Activated CD4-positive, alpha-beta T cell treated with anti-CD3 and anti-CD28 coated beads for 24 hours (primary cell): Measurements from ENCODE around the gene BRAF.
"Not testable (repeated sequence)": the region's sequence is repeated elsewhere in the genome, so short reads cannot be mapped to it uniquely, and the experiment has no call there.

Experiments
- DNase-seq, 2 donors: peaks; one replicate each; pipeline ENCODE4 v3.0.0-alpha.2; 2020; ENCODE audit warnings: low read depth in 2 of 2

The BRAF gene

DNA sequence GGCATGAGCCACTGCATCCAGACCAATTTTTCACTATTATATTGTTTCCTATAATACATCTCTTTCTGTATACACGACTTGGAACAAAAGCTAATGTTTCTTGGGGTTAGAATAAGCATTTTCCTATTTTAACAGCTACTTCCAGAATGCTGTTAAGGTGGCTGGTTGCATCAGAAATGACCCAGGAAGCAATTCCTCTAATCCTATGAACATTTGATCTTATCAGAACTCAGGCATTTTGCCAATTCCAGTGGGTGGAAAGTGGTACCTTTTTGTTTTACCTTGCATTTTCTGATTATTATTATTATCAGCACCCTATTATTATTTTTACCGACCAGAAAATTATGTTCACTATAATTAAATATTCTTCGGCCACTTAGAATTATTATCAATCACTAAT is 154.9 kb downstream of the BRAF start:
- DNase-seq: no peak

DNA sequence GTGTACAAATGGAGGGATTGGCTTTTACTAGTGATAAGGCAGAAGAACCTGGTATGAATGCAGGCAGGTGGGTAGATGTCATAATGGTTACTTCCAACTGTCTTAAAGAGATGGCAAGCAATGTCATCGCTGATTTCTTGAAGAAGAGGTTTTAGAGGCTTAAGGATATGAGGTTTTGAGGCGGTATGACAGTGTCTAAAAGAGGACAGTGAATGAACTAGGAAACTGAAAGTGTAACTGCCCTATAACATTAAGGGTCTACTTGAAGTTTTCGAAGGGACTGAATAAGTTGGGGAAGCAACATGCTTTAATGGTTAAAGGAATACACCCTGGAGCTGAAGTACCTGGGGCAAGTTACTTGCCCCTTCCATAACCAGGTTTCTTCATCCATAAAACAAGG is 157.3 kb downstream of the BRAF start:
- DNase-seq: no peak

DNA sequence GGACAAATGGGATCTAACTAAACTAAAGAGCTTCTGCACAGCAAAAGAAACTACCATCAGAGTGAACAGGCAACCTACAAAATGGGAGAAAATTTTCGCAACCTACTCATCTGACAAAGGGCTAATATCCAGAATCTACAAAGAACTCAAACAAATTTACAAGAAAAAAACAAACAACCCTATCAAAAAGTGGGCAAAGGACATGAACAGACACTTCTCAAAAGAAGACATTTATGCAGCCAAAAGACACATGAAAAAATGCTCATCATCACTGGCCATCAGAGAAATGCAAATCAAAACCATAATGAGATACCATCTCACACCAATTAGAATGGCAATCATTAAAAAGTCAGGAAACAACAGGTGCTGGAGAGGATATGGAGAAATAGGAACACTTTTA is 159.3 kb downstream of the BRAF start:
- DNase-seq: not testable (repeated sequence)

DNA sequence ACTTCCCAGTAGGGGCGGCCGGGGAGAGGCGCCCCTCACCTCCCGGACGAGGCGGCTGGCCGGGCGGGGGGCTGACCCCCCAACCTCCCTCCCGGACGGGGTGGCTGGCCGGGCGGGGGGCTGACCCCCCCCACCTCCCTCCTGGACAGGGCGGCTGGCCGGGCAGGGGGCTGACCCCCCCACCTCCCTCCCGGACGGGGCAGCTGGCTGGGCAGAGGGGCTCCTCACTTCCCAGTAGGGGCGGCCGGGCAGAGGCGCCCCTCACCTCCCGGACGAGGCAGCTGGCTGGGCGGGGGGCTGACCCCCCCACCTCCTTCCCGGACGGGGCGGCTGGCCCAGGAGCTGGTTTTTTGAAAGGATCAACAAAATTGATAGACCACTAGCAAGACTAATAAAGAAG is 161.6 kb downstream of the BRAF start:
- not testable (repeated sequence) for DNase-seq

DNA sequence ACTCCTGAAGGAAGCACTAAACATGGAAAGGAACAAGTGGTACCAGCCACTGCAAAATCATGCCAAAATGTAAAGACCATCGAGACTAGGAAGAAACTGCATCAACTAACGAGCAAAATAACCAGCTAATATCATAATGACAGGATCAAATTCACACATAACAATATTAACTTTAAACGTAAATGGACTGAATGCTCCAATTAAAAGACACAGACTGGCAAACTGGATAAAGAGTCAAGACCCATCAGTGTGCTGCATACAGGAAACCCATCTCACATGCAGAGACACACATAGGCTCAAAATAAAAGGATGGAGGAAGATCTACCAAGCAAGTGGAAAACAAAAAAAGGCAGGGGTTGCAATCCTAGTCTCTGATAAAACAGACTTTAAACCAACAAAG is 163.4 kb downstream of the BRAF start:
- not testable (repeated sequence) for DNase-seq

DNA sequence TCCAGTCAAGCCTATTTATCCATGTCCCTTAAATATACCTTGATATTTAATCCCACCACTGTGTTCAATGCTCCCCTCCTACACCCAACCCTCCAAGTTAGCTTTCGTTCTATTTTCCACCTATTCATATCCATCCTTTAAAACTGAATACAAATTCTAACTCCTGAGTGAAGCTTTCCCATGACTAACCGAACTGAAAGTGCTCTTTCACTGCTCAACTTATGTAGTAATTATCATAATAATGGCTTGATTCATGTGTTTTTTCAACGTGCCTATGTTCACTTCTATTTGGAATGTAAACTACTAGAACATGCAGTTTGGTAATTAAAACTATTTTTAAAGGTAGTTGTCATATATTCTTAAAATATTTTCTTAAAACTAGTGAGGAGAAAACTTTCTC is 170.2 kb downstream of the BRAF start:
- DNase-seq: no peak

DNA sequence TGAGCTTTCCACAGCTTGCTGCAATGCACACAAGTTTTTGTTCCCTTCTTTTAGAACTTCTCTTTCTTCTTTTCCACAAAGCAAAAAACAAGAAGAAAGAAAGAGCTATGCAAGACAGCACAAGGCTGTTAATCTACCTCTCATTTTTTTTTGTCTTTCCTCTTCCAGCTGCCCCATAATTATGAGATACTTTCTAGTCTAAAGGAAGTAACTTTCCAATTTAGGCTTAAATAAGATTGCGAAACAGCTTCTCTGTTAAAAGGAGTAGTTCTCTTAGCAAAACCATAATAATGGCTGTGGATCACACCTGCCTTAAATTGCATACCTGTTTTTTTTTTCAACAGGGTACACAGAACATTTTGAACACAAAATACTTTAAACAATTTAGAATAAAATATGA is 172.2 kb downstream of the BRAF start:
- DNase-seq: no peak

DNA sequence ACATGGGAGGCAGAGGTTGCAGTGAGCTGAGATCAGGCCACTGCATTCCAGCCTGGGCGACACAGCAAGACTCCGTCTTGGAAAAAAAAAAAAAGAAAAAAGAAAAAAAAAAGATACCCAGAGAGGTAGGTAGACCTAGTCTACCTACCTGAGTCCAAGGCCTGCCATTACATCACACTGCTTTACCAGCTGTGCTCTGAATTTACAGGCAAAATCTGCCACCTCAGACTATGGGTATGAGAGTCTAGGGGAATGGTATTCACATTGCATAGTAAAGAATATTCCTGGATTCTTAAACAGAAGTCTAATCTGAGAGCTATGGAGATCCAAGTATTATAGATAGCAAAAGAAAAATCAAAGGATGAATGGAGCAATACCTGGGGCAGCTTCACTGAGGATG is 178.0 kb downstream of the BRAF start:
- no peak for DNase-seq

DNA sequence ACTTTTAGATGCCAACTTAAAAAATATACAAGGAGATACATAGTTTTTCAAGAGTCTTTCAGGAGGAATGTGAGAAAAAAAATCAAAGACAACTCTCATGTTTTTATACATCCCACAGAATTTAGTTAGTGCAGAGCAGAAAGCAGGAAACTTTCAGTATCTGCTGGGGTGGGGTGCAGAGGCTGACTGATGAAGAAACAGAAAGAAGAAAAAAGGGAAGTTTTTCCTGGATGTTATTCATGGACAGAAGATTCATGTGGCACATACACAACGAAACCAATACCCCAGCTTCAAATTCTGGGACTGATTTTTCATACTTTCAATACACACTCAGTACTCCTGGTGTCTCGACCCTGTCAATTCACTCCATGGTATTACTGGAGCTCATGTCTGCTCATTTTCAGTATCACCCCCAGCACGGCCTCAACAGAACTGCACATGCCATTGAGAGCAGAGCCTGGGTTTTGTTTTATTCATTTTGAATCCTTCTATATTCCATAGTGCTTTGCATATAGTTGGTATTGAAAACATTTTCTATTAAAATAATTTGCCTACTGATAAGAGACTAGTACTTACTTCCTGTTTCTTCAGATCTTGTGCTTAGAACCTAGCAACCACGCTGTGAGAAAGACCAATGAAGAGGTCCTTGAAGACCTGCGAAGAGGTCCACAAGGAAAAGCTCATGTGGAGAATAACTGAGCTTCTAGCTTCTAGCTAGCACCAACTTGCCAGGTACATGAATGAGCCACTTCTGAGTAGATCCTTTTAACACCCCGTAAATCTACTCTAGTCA is 179.3 kb downstream of the BRAF start:
- no peak for DNase-seq

DNA sequence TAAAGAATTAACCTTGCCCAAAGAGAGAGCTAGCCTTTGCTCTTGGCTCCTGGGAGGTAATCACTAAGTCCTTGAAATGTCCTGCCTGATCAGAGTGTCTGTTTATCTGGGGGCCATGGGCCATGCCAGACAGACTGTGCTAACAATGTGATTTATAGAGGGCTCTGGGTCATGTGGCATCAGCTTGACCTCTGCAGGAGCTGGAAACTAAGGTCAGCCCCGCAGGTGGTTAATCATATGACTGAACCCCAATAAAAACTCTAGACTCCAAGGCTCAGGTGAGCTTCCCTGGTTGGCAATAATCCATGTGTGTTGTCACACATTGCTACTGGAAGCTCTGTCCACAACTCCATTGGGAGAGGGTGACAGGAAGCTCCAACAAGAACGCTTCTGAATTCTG is 180.7 kb downstream of the BRAF start:
- DNase-seq: no peak

DNA sequence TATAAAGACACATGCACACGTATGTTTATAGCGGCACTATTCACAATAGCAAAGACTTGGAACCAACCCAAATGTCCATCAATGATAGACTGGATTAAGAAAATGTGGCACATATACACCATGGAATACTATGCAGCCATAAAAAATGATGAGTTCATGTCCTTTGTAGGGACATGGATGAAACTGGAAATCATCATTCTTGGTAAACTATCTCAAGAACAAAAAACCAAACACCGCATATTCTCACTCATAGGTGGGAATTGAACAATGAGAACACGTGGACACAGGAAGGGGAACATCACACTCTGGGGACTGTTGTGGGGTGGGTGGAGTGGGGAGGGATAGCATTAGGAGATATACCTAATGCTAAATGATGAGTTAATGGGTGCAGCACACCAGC is 181.5 kb downstream of the BRAF start:
- not testable (repeated sequence) for DNase-seq

DNA sequence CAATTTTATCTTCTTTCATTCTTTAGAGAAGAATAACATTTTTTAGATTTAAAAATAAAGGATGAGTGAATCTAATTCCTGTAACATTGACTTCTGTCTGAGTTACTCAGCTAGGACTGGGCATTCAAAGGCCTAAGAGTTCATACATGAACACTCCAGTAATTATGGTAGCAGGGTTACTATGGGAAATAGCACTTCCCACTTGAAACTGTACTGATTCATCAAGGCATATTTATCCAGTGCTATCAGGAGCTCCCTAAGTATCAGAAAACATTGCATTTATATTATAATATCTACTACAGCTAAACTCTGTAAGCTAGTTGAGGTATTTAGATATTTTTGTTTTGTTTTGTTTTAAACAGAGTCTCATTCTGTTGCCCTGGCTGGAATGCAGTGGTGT is 186.4 kb downstream of the BRAF start:
- no peak for DNase-seq

DNA sequence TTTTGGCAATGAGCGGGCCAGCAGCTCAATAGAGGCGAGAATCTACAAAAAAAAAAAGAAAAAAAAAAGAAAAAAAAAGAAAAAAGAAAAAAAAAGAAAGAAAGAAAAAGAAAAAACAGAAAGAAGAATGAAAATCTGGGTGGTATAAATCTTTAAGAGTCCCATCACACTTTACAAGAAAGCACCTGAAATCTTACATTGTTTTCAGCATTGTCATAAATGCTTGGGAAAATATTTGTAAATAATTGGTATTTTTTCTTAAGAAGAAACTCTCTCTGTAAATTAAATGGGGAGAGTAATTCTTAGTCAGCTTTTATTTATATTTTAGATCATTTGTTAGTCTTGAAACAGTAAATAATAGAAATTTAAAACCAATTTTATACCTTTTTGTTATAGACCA is 190.0 kb downstream of the BRAF start:
- no peak for DNase-seq

DNA sequence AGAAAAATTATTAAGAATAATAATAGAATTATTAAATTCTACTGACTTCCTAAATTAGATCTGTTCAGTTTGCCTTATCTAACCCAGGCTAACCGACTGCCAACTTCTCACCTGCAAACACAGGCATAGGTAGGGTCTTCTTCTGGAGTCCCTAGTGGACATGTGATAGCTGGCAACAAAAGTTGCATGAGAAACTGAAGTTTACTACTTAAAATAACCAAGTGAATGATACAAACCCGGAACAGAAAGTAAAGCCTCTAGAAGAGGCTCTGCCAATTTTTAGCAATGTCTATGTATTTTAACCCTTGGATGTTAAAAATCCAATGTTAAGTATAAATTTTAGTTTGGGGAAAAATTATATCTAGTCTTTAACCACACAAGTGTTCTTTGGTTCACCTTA is 190.6 kb downstream of the BRAF start:
- no peak for DNase-seq

DNA sequence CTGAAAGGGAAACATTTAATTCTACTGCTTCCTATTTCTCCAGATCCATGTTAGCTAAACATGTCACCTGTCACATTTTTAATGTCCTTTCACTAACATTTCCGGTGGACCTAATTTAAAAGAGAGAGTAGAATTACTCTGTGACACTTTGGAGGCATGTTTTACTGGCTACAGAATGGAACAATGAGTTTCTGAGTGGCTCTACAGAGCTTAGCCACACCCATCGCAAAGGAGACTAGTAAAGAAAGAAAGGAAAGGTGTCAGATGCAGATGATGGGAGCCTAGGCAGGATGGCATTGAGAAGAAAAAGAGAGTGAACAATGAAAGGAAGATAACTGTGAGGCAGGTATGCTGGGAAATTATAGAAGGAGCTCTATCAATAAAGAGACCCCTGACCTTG is 192.3 kb downstream of the BRAF start:
- no peak for DNase-seq

DNA sequence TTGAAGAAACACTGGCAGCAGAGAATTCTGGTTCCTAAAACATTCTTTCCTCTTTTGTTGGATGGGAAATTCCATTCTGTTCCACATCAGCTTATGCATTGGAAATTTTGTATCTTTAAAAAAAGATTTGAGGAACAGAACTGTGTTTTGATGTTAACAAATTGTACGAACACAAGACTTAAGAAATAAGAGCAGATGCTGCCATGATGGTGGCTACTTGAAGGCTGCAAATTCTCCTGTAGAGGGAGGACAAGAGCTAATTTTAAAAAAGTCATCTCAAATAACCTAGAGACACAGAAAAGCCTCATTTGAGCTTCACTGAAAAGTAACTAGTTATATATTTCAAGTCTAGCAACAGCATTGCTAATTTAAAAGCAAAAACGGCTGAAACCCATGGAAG is 198.4 kb downstream of the BRAF start:
- no peak for DNase-seq

DNA sequence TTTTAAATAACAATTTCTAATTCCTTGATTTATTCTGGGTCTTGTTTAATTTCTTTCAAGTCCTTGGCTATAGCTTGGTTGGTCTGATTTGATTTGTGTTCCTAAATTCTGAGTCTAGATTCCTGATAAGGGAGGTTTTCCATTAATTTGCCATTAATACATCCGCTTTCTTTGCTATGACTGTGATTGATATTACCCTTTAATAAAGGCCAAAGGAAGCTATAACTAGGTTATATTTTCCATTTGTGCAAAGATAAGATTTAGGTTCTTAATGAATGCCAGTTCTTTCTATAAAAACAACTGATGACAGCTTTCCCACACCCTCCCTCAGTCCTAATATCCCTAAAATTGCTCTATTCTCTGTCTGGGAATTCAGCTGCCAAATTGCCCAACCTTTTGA is 200.0 kb downstream of the BRAF start:
- DNase-seq: no peak

DNA sequence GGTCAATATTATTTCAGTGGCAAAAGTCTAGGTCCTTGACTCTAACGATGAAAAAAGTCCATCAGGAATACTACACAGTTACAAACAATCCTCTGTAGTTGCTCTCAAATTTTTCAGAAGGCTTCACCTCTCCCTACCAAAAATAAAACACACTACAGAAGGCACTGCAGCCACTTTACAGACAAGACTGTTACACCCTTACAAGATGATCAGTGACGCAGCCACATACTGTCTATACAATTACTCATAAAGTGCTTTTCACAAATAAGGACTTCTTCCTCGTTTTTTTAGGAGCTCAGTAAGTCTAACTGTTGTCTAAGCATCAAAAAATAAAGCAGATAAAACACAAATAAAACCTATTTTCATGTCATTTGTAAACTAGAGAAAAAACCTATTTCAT is 201.2 kb downstream of the BRAF start:
- no peak for DNase-seq

DNA sequence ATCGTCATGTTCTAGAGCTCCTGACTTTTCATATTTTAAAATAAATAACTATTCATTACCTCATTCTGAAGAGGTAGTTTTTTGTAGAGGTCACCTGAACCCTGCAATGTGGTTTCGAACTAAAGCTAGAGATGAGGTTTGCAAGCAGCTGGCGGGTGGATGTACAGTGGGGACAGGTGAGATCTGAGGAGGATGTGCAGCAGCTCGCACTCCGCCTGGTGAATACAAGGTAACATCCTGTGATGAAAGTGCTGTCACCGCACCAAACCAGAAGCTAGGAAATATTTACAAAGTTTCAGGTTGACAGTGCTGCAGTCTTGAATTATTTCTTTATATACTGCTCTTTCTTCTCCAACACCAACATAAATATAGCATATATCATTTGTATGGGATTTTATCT is 201.7 kb downstream of the BRAF start:
- no peak for DNase-seq

DNA sequence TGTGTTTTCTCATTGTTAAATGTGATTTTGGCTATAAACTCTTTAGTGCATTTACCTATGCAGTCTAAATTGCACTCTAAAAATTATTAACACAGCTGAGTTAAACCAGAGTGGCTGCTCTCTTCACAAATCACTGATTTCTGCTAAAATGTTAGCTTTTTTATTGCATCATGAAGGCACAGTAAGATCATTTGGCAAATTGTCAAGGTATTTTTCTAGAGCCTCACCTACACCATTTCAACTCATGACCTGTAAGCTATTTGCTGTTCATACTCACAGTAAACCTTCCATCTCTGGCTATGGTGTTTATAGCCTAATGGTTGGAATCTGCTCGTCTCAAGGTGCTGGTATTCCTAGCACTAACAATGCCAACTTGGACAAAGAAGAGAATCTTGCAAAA is 202.5 kb downstream of the BRAF start:
- DNase-seq: no peak

DNA sequence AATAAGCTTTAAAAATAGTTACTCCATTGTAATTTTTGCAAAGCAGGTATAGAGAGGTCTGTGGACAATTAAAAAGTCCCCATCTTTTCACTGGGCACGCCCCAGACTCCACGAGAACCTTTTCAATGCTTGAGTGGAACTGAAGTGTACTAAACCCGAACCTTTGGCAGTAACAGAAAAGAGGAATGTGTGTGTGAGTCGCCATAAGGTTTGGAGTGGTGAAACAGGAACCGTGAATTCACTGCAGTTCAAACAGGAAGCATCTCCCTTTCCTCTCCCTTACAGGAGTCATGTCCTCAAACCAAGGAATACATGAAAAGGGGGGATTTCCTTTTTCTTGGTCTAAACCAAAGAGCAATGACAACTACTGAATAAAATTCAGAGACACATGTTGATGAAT is 205.0 kb downstream of the BRAF start:
- no peak for DNase-seq

DNA sequence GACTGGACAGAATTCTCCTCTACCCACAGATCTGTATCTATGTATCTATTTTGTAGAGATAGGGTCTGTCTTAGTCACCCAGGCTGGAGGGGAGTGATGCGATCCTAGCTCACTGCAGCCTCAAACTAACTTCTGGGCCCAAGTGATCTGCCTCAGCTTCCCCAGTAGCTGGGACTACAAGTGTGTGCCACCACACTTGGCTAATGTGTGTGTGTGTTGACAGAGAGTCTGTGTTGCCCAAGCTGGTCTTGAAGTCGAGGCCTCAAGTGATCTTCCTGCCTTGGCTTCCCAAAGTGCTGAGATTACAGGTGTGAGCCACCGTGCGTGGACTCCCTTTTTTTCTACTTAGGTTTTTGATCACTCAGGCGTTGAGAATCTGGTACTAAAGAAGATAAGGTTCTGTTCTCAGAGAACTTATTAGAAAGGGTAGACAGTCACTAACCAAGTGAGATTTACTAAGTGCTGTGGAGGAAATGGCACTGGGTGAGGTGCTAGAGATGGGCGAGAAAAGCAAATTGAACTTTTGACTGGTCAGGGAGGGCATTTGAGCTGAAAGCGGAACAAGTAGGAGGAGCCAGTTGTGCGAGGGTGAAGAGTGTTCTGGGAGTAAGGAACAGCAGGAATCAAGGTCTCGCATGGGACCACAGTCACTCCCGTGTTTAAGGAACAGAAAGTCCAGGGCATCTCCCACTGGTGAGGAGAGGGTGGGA is 210.2 kb downstream of the BRAF start:
- no peak for DNase-seq

DNA sequence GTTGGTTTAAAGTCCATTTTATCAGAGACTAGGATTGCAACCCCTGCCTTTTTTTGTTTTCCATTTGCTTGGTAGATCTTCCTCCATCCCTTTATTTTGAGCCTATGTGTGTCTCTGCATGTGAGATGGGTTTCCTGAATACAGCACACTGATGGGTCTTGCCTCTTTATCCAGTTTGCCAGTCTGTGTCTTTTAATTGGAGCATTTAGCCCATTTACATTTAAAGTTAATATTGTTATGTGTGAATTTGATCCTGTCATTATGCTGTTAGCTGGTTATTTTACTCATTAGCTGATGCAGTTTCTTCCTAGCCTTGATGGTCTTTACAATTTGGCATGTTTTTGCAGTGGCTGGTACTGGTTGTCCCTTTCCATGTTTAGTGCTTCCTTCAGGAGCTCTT is 212.3 kb downstream of the BRAF start:
- DNase-seq: not testable (repeated sequence)

DNA sequence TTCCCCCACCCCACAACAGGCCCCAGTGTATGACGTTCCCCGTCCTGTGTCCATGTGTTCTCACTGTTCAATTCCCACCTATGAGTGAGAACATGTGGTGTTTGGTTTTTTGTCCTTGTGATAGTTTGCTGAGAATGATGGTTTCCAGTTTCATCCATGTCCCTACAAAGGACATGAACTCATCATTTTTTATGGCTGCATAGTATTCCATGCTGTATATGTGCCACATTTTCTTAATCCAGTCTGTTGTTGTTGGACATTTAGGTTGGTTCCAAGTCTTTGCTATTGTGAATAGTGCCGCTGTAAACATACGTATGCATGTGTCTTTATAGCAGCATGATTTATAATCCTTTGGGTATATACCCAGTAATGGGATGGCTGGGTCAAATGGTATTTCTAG is 216.0 kb downstream of the BRAF start:
- DNase-seq: not testable (repeated sequence)
